NCI-H128 (cell line): Measurements from ENCODE around the gene WDR33.

ENCODE experiments used
- DNase-seq: peaks from one replicate; lab custom pipeline; 2025; ENCODE audit not compliant: unreplicated experiment; lab: John Stamatoyannopoulos, UW

The WDR33 gene

GRCh38 chr2:127698553-127699355 lies 112.2 kb downstream of the WDR33 start:
- DNase-seq = no peak

DNA sequence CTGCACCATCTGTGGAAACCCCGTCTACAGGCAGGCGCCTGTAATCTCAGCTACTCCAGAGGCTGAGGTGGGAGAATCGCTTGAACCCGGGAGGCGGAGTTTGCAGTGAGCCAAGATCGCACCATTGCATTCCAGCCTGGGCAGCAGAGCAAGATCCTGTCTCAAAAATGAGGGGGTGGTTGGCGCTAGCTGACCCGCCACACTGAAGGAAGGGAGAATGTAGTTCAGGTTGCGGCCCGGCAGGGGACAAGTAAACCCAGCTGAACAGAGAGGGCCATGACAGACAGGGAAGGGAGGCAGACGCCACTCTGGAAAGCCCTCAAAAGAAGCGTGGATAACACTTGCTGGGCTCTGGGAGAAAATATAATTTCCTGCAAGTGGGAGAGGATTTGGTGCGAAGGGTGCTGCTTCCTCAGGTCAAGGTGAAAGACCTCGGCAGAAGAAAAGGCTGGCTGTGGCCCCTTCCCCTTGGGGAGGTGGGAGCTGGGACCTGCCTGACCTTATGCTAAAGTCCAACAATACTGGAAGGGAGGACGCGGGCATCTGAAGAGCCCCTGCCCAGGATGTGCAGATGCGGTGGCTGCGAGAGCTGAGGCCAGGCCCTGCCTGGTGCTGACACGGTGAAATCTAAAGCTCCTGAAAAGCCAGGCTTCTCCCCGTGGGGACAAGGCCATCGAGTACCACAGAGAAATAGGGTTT lies 113.3 kb downstream of the WDR33 start:
- no peak for DNase-seq

DNA sequence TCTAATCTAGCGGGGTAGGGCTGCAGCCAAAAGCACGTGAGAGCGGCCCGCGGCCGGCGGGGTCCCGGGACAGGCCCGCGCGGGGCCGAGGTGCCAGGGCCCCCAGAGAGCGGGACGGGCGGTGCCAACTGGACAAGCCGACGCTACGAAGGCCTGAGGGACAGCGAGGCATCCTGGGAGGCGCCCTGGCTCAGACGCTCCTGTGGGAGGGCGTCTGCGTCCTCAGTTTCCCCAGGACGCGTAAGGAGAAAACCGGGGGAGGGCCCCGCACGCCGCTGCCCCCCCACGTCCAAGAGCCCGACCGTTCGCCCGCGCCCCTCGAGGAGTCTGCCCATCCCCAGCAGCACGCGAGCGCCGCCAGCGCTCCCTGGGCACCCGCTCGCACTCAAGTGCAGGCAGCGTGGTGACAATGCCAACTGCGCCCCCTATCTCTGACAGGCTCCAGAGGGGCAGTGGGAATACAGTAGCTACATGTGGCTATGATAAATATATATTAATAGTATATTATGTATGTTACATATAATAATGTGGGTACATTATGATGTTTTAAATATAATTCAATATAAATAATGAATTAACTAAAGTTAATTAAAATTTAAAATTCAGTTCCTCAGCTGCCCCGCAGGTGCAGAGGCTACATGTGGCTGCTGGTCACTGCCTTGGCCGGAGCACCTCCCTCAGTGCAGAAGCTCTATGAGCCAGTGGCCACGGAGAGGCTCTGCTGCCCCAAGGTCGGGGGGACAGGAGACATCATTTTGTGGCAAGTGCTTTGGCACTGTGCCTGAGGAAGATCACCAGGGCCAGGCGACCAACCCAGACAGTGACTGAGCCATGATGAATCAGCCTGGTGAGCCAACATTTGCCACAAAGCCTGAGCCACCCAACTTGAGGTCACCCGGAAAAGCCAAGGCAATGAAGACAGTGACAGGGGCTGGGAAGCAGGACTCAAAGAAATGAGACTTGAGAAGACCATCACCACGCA lies 115.2 kb downstream of the WDR33 start:
- no peak for DNase-seq

GRCh38 chr2:127694986-127695385 lies 116.0 kb downstream of the WDR33 start:
- DNase-seq = no peak

DNA sequence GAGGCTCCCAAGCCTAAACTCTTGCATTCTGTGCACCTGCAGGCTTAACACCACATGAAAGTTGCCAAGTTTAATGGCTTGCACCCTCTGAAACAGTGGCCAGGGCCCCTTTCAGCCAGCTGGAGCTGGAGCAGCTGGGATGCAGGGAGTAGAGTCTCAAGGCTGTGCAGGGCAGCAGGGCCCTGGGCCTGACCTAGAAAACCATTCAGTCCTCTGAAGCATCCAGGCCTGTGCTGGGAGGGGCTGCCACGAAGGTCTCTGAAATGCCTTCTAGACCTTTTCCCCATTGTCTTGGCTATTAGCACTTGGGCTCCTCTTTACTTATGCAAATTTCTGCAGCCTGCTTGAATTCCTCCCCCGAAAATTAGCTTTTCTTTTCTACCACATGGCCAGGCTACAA lies 120.3 kb downstream of the WDR33 start:
- DNase-seq = no peak

GRCh38 chr2:127688405-127688804 lies 122.6 kb downstream of the WDR33 start:
- DNase-seq = no peak

DNA sequence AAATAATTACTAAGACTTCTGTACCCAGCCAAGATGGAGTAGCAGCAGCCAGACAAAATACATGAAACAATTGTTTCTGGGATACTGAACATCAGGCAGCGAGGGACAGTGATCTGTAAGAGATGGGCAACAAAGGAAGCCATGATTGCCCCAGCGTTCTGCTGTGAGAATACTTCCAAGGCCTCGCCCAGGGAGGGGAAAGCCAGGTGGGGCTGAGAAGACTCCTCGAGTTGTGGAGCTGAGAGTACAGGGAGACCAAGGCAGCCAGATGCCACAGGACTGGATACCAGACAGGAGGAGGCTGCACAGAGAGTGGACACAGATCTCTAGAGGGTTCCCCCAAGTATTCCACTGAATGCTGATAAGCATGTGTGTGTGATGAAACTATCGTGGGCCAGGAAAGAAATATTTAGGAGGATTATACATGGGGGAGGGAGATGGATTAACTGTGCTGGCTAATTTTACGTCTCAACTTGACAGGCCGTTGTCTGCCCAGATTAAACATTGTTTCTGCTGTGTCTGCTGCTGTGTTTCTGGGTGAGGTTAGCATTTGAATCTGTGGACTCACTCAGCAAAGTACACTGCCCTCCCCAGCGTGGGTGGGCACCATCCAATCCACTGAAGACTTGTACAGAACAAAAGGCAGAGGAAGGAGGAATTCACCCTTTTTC lies 125.4 kb downstream of the WDR33 start:
- no peak for DNase-seq

DNA sequence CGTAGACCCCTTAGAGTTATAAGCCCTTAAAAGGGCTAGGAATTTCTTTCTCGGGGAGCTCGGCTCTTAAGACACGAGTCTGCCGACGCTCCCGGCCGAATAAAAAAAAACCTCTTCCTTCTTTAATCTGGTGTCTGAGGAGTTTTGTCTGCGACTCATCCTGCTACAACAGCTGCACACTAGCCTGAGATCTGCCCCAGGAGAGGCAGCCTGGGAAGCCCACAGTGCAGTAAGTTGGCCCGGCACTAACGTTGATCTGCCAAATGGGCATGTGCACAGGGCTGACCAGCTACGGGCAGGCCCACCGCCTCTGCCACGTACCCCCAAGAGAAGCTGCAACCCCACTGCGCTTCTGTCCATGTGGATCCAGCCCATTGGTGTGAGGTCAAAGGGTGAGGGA lies 127.2 kb downstream of the WDR33 start:
- no peak for DNase-seq

DNA sequence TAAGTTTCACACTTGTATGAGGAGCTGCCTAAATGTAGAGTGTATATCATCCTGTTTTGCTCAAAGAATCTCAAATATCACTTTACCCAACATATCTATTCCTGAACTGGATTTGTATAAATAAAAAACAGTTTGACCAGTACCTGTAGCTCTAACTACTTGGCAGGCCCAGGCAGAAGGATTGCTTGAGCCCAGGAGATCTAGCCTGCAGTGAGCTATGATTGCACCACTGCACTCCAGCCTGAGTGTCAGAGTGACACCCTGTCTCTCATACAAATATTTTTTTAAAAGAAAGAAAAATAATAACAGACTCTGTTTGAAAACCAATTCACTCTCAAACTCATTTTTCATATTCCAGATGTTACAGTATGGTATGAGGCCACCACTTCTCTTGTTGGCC lies 127.9 kb downstream of the WDR33 start:
- DNase-seq = no peak

DNA sequence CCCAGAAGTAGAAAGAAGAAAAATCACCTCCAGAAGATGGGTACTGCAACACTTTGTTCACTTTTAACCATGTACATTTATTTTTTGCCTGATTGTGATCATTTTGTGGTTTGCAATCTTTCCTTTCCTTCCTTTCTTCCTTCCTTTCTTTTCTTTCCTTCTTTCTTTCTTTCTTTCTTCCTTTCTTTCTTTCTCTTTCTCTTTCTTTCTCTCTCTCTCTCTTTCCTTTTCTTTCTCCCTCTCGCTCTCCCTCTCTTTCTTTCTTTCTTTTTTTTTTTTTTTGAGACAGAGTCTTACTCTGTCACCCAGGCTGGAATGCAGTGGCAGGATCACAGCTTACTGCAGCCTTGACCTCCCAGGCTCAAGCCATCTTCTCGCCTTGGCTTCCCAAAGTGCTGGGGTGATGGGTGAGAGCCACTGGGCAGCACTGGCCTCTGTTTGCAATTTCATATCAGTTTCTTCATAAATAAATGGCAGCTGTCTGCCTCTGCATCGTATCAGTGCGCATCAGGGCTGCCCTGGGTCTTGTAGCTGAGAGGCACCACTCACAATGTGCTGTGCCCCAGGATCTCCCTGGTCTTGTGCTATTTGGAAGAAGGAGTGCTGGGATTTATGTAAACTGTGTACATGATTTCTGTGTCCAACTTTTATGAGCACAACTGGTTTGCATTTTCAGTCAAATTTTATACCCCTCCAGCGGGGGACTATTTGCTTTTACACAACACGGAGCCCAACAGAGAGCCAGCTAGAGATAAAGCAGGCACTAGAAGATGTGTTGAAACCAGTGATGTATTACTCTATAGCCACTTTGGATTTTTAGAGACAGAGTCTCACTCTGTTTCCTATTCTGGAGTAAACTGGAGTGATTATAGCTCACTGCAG lies 128.8 kb downstream of the WDR33 start:
- DNase-seq = no peak

GRCh38 chr2:127681288-127681804 lies 129.6 kb downstream of the WDR33 start:
- DNase-seq = no peak

GRCh38 chr2:127680706-127681287 lies 130.2 kb downstream of the WDR33 start:
- no peak for DNase-seq

DNA sequence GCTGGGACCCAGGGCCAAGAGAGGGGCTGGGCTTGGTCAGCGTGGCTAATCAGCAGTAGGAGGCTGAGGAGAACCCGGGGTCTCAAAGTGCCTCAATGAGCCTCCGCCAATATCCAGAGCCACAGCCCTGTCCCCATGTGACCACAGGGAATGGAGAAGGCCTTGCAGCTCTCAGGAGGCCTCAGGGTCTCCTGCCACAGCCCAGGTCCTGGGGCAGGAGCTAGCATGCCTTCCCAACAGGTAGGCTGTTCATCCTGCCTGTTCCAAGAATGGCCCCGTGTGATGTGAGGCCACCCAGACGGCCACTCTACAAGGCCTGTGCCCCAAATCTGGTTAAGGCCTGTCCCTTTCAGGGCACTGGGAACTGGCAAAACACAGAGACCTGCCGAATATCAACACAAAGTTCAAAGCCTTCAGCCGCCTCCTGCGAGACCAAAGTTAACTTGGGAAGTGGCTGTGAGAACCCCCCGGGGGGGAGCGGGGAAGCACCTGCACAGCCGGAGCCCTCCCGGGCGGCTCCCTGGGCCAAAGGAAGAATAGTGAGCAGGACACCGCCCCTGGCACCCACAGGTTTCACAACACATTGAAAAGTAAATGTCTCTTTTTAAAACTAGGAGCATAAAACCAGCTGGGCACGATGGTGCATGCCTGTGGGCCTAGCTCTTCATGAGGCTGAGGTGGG lies 131.2 kb downstream of the WDR33 start:
- no peak for DNase-seq

DNA sequence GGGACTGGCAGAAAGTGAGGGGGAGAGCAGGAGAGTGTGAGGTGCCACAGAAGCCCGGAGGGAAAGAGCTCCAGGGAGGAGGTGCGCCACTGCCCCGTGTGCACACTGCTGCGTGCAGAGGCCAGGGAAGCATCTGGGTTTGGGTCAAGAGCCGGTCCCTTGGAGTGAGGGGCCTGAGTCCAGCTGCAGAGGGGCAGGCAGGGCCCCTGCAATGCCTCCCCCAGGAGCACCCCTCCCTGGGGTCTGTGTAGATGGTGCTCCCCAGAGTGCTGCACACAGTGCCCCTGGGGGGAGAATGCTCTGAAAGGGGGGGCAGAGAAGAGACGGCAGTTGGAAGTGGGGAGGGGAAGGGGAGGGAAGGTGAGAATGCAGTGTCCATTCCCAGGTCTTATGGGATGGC lies 132.0 kb downstream of the WDR33 start:
- DNase-seq = no peak

GRCh38 chr2:127678531-127678930 lies 132.4 kb downstream of the WDR33 start:
- DNase-seq = no peak

DNA sequence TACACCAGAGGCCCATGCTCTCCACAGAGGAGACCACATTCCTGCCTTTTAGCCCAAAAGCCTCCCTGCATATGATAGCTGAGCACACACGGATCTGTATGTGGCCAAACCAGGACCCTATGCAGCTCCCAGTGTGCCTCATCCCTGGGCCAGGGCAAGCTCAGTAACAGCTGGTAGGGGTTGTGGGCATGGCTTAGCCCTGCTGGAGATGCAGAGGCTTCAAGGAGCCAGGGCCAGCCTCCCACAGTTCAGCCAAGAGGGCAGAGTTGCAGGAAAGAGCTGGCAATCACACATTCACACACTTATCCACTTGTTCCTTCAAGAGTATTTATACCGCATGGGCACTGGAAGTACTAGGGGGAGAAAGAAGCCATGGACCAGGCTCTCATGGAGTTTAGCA lies 134.1 kb downstream of the WDR33 start:
- no peak for DNase-seq

DNA sequence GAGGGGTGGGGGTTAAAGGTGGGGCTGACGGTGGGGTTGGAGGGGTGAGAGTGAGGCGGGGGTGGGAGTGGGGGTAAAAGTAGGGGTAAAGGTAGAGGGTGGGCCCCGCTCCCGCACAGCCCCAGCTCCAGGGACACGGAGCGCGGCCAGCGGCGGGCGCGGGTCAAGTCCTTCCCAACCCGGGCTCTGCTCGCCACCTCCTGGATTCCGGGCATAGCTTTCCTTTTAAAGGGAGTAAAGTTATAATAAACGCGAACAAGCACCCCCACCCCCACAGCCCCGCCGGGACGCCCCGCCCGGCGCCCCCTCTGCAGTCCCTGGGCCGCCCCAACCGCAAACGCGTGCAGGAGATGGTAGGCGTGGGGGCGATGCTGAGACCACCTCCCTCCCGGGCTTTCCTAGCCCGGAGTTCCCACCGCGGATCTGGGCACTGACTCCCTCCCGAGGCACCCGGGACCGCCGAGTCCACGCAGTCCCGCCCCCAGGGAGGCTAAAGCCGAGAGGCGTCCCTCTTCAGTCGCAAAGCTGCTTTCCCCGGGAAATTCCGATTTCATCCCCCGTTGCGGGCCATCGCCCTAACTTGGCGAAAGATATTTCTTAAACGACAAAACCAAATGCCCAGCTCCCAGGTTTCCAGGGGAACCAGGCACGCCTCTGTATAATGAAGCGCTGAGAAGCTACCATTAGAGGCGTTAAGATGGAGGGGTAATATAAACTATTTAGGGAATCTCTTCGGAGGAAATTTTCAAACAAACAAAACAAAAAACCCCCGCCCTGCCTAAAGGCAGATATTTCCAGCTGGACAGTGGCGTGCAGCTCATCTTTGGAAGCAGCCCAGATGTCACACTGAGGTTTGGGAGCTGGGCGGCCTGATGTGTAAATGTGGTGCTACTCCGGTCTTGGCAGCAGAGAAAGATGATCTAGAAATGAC lies 135.4 kb downstream of the WDR33 start, which contains the start of gene LIMS2:
Gene LIMS2 (minus strand): TSS at position 200 of the 931 bp plus-strand sequence. CDS start 506 bp downstream, outside the sequence.
- no peak for DNase-seq
